IPS-15b (cell line): ENCODE results near the gene ZAR1L.
A peak's percentile ranks its signal among the peaks of the same experiment; 100 is the strongest.

Experiments
- H3K27me3 ChIP-seq: one replicate; pipeline ENCODE4 v1.6.1; 2013; ENCODE audit warnings: low read length; ENCODE audit not compliant: control insufficient read depth, insufficient read depth
- H3K36me3 ChIP-seq: one replicate; pipeline ENCODE4 v1.6.1; 2013; ENCODE audit warnings: low read length; ENCODE audit not compliant: control insufficient read depth, insufficient read depth
- H3K4me1 ChIP-seq: one replicate; pipeline ENCODE4 v1.6.1; 2013; ENCODE audit warnings: mild to moderate bottlenecking, low read length; ENCODE audit not compliant: control insufficient read depth, insufficient read depth
- H3K4me3 ChIP-seq: one replicate; pipeline ENCODE4 v1.5.1; 2013; ENCODE audit warnings: low read depth, low read length
- H3K9ac ChIP-seq: one replicate; pipeline ENCODE4 v1.6.1; 2013; ENCODE audit warnings: low read depth, mild to moderate bottlenecking, low read length
- H3K9me3 ChIP-seq: one replicate; pipeline ENCODE4 v1.6.1; 2013; ENCODE audit warnings: mild to moderate bottlenecking, low read length; ENCODE audit not compliant: control insufficient read depth, insufficient read depth

The ZAR1L gene

GRCh38 chr13:32317716-32318465 is 2.7 kb upstream of the ZAR1L start:
- Histone ChIP-seq H3K36me3 (no peaks in the 10 kb centered on the region), H3K27me3 (no peaks in the 10 kb centered on the region), H3K9me3 (no peaks in the 10 kb centered on the region), H3K4me1 (no peaks in the 10 kb centered on the region), H3K9ac (no peak overlapping the region), H3K4me3 (no peak overlapping the region)

- Histone ChIP-seq H3K9ac (no peak overlapping the region), H3K4me1 (no peaks in the 10 kb centered on the region), H3K9me3 (no peaks in the 10 kb centered on the region), H3K27me3 (no peaks in the 10 kb centered on the region), H3K4me3 (peak overlapping the region; percentile 91), H3K36me3 (no peaks in the 10 kb centered on the region)
Measured at GRCh38 chr13:32316501-32316900, 1.3 kb upstream of the ZAR1L start.

GRCh38 chr13:32316028-32316339 is 821 bp upstream of the ZAR1L start:
- Histone ChIP-seq H3K36me3 (no peaks in the 10 kb centered on the region), H3K9ac (peak overlapping the region; percentile 92), H3K4me3 (peak overlapping the region; percentile 91), H3K9me3 (no peaks in the 10 kb centered on the region), H3K27me3 (no peaks in the 10 kb centered on the region), H3K4me1 (no peaks in the 10 kb centered on the region)

GRCh38 chr13:32314271-32315237 is 609 bp downstream of the ZAR1L start:
- Histone ChIP-seq H3K4me1 (no peaks in the 10 kb centered on the region), H3K4me3 (peak overlapping the region; percentile 91), H3K9ac (peak overlapping the region; percentile 92), H3K36me3 (no peaks in the 10 kb centered on the region), H3K27me3 (no peaks in the 10 kb centered on the region), H3K9me3 (no peaks in the 10 kb centered on the region)

- Histone ChIP-seq H3K36me3 (no peaks in the 10 kb centered on the region), H3K9ac (no peak overlapping the region), H3K4me3 (no peak overlapping the region), H3K27me3 (no peaks in the 10 kb centered on the region), H3K4me1 (no peaks in the 10 kb centered on the region), H3K9me3 (no peaks in the 10 kb centered on the region)
Measured at GRCh38 chr13:32311188-32311897, 3.8 kb downstream of the ZAR1L start.

GRCh38 chr13:32310134-32310706 is 4.9 kb downstream of the ZAR1L start:
- Histone ChIP-seq H3K27me3 (no peaks in the 10 kb centered on the region), H3K9me3 (no peaks in the 10 kb centered on the region), H3K9ac (no peak overlapping the region), H3K36me3 (no peaks in the 10 kb centered on the region), H3K4me1 (no peaks in the 10 kb centered on the region), H3K4me3 (no peak overlapping the region)

GRCh38 chr13:32309312-32310133 is 5.6 kb downstream of the ZAR1L start:
- no peaks in the 10 kb centered on the region for H3K9me3 ChIP-seq
- H3K27me3 ChIP-seq, result no peaks in the 10 kb centered on the region
- H3K36me3 ChIP-seq, result no peaks in the 10 kb centered on the region
- H3K4me3 ChIP-seq, result no peak overlapping the region
- no peak overlapping the region for H3K9ac ChIP-seq
- no peaks in the 10 kb centered on the region for H3K4me1 ChIP-seq

- no peak overlapping the region for H3K4me3 ChIP-seq
- H3K9ac ChIP-seq, result no peak overlapping the region
Measured at GRCh38 chr13:32305646-32306045, 9.5 kb downstream of the ZAR1L start.

GRCh38 chr13:32302461-32302860 is 12.7 kb downstream of the ZAR1L start:
- H3K36me3 ChIP-seq, result no peaks in the 10 kb centered on the region
- H3K4me1 ChIP-seq, result no peaks in the 10 kb centered on the region
- no peaks in the 10 kb centered on the region for H3K27me3 ChIP-seq
- no peak overlapping the region for H3K9ac ChIP-seq
- H3K4me3 ChIP-seq, result no peak overlapping the region
- no peaks in the 10 kb centered on the region for H3K9me3 ChIP-seq

More at GRCh38 chr13:32305646-32306045, 9.5 kb downstream of the ZAR1L start:
- Histone ChIP-seq H3K4me1 (no peaks in the 10 kb centered on the region), H3K36me3 (no peaks in the 10 kb centered on the region), H3K9me3 (no peaks in the 10 kb centered on the region), H3K27me3 (no peaks in the 10 kb centered on the region)

- no peaks in the 10 kb centered on the region for H3K27me3 ChIP-seq
- no peaks in the 10 kb centered on the region for H3K36me3 ChIP-seq
- H3K9ac ChIP-seq, result no peak overlapping the region
- H3K4me1 ChIP-seq, result no peaks in the 10 kb centered on the region
- no peak overlapping the region for H3K4me3 ChIP-seq
- H3K9me3 ChIP-seq, result no peaks in the 10 kb centered on the region
Measured at GRCh38 chr13:32300920-32301319, 14.2 kb downstream of the ZAR1L start.

GRCh38 chr13:32300406-32300805 is 14.8 kb downstream of the ZAR1L start:
- Histone ChIP-seq H3K4me1 (no peaks in the 10 kb centered on the region), H3K4me3 (no peak overlapping the region), H3K9me3 (no peaks in the 10 kb centered on the region), H3K9ac (no peak overlapping the region), H3K27me3 (no peaks in the 10 kb centered on the region), H3K36me3 (no peaks in the 10 kb centered on the region)
